T-cell (primary cell): ENCODE results near the gene VSTM2B. TPM values are rescaled to one million over a fixed set of nuclear protein-coding genes. Genes with fewer than 3 reads are reported as not detected.

Source experiments
- ATAC-seq, 4 experiments: fragments of 200-7000 bp in 3 of 4; fragments of 150-1000 bp in 1 of 4; cut with Tn5 transposase; replicated peaks in 1 of 4; 1 replicate in 3 of 4; 2 replicates in 1 of 4; pipeline ENCODE4 v1.10.0; 2021; ENCODE audit warnings: moderate library complexity in 3 of 4, mild to moderate bottlenecking in 2 of 4, moderate number of reproducible peaks in 1 of 4
- CTCF ChIA-PET, 2 donors: fragments of 300-600 bp; sonication (Branson Sonifier 250); formaldehyde crosslinking; loops; one replicate each; lab custom pipeline; 2022; ENCODE audit warnings: antibody characterized with exemption in 2 of 2; lab: Charles Lee
- POLR2A ChIA-PET, 2 donors: fragments of 300-600 bp; sonication (Branson Sonifier 250); formaldehyde crosslinking; loops; one replicate each; lab custom pipeline; 2022; ENCODE audit warnings: antibody characterized with exemption in 2 of 2; lab: Charles Lee
- DNase-seq, 35 experiments: peaks; one replicate each; pipeline versions ENCODE4 v3.0.0 to v3.0.0-alpha.2; 2013 to 2023
- H3K27ac ChIP-seq: one replicate; pipeline ENCODE4 v1.5.1; 2013; ENCODE audit warnings: low read length
- H3K27me3 ChIP-seq, 2 experiments: replicated peaks in 1 of 2; 1 replicate in 1 of 2; 2 replicates in 1 of 2; pipeline versions ENCODE4 v1.6.1 to v1.7.0; 2013; ENCODE audit warnings: low read length in 1 of 2, mixed read lengths in 1 of 2; ENCODE audit not compliant: control insufficient read depth in 2 of 2, insufficient read depth in 2 of 2; ENCODE audit errors: extremely low read depth in 1 of 2
- H3K36me3 ChIP-seq, 2 donors: 1 replicate in 1 of 2; 2 replicates in 1 of 2; pipeline versions ENCODE4 v1.6.1 to v1.7.0; 2013; ENCODE audit warnings: low read length in 1 of 2; ENCODE audit not compliant: control insufficient read depth in 2 of 2, insufficient read depth in 1 of 2; ENCODE audit errors: extremely low read depth in 1 of 2
- H3K4me1 ChIP-seq, 2 experiments: 1 replicate in 1 of 2; 2 replicates in 1 of 2; pipeline versions ENCODE4 v1.6.1 to v1.7.0; 2013; ENCODE audit warnings: low read length in 2 of 2, mixed read lengths in 1 of 2; ENCODE audit not compliant: insufficient read depth in 2 of 2, control insufficient read depth in 1 of 2; ENCODE audit errors: extremely low read depth in 1 of 2
- H3K4me3 ChIP-seq, 2 donors: 1 replicate in 1 of 2; 2 replicates in 1 of 2; pipeline versions ENCODE4 v1.5.1 to v1.7.0; 2013; ENCODE audit warnings: mild to moderate bottlenecking in 2 of 2, low read length in 1 of 2, moderate library complexity in 1 of 2; ENCODE audit not compliant: control insufficient read depth in 1 of 2; ENCODE audit errors: extremely low read depth in 1 of 2
- H3K9me3 ChIP-seq: 2 replicates; pipeline ENCODE4 v1.7.0; 2013
- H3K27ac Mint-ChIP-seq, 2 donors: one replicate each; pipeline ENCODE4 v1.8.0; 2020 to 2021; ENCODE audit warnings: mild to moderate bottlenecking in 2 of 2, mixed read lengths in 2 of 2
- H3K27me3 Mint-ChIP-seq, 2 donors: one replicate each; pipeline ENCODE4 v1.8.0; 2021 to 2022; ENCODE audit warnings: mixed read lengths in 2 of 2
- H3K36me3 Mint-ChIP-seq: one replicate; pipeline ENCODE4 v1.8.0; 2021; ENCODE audit warnings: mixed read lengths
- H3K4me1 Mint-ChIP-seq, 3 donors: one replicate each; pipeline ENCODE4 v1.8.0; 2020 to 2022; ENCODE audit warnings: mixed read lengths in 3 of 3, mild to moderate bottlenecking in 1 of 3
- H3K4me3 Mint-ChIP-seq, 3 donors: one replicate each; pipeline ENCODE4 v1.8.0; 2020 to 2022; ENCODE audit warnings: mild to moderate bottlenecking in 3 of 3, mixed read lengths in 3 of 3, moderate library complexity in 3 of 3
- H3K9me3 Mint-ChIP-seq, 3 donors: one replicate each; pipeline ENCODE4 v1.8.0; 2020 to 2022; ENCODE audit warnings: mixed read lengths in 3 of 3
- WGBS: methylation state at CpG from one replicate; pipeline ENCODE4 v1.1.5; 2013; ENCODE audit warnings: missing lambda C conversion rate; ENCODE audit not compliant: insufficient coverage; 5-methylcytosine and 5-hydroxymethylcytosine counted together
- total RNA-seq, 35 experiments: library from RNA in 6 of 35; stranded (reverse) in 6 of 35; fragments of 120-200 nt in 1 of 35; gene quantifications; one replicate each; pipeline versions ENCODE4 v1.2.1 to v1.2.4 and lab custom pipeline; 2013 to 2026

The VSTM2B gene
- total RNA-seq, 5 donors from 2014 or later (not counting 1 experiment from before 2014, with no cell fraction given) = not detected

DNA sequence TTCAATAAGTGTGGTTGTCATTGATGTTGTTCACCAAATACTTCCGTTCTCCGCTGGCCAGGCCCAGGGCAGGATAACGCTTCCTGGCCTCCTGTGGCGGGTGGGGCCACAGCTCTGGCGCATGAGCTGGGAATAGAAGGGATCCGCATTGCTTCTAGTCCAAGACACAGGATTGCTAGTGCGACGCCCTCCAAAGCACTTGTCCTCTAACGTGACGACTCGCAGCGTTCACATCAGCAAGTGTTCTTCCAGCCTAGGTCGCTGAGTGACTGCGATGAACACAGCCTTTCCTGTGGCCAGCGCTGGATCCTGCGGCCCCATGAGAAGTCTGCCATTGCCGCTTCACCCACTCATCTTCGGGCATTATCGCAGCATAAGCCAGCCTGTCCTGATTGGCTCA, 39.4 kb downstream of the VSTM2B start:
- Histone ChIP-seq H3K9me3 (no peaks in the 10 kb centered on the region), H3K4me3 (no peak overlapping the region), H3K27me3 (peaks cover 0 to 69% of the 10 kb centered on the region in 2 experiments), H3K36me3 (no peaks in the 10 kb centered on the region), H3K4me1 (no peaks in the 10 kb centered on the region), H3K27ac (no peak overlapping the region)
- DNase-seq (no peak), ATAC-seq (no peak)
- Mint-ChIP-seq H3K36me3 (no peaks in the 10 kb centered on the region), H3K27me3 (peaks cover 43 to 54% of the 10 kb centered on the region in 2 donors), H3K27ac (no peak overlapping the region), H3K4me1 (no peaks in the 10 kb centered on the region), H3K4me3 (no peak overlapping the region), H3K9me3 (peaks cover 0 to 2% (median 0%) of the 10 kb centered on the region in 3 donors)
- 73% methylated on average over 18 of the region's 19 CpGs for WGBS
- CTCF ChIA-PET = no interaction called here
- POLR2A ChIA-PET = no interaction called here

DNA sequence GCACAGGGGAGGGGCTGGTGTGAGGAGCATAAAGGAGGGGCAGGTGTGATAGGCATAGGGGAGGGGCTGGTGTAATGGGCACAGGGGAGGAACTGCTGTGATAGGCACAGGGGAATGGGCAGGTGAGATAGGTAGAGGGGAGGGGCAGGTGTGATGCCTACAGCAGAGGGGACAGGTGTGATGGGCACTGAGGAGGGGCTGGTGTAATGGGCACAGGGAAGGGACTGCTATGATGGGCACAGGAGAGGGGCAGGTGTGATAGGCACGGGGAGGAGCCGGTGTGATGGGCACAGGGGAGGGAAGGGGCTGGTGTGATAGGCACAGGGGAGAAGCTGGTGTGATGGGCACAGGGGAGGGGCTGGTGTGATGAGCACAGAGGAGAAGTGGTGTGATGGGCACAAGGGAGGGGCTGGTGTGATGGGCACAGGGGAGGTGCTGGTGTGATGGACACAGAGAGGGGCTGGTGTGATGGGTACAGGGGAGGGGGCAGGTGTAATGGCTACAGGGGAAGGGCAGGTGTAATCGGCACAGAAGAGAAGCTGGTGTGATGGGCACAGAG, 40.8 kb downstream of the VSTM2B start:
- Mint-ChIP-seq H3K27ac (no peak overlapping the region), H3K4me1 (no peaks in the 10 kb centered on the region), H3K4me3 (no peak overlapping the region), H3K36me3 (no peaks in the 10 kb centered on the region), H3K27me3 (peaks cover 43 to 62% of the 10 kb centered on the region in 2 donors), H3K9me3 (no peaks in the 10 kb centered on the region)
- Histone ChIP-seq H3K27me3 (peaks cover 0 to 69% of the 10 kb centered on the region in 2 experiments), H3K4me3 (no peak overlapping the region), H3K9me3 (no peaks in the 10 kb centered on the region), H3K4me1 (no peaks in the 10 kb centered on the region), H3K36me3 (no peaks in the 10 kb centered on the region), H3K27ac (no peak overlapping the region)
- ChIA-PET POLR2A (no interaction called here), CTCF (no interaction called here)
- DNase-seq (no peak), ATAC-seq (no peak)
- 71% methylated on average over 3 of the region's 3 CpGs for WGBS

DNA sequence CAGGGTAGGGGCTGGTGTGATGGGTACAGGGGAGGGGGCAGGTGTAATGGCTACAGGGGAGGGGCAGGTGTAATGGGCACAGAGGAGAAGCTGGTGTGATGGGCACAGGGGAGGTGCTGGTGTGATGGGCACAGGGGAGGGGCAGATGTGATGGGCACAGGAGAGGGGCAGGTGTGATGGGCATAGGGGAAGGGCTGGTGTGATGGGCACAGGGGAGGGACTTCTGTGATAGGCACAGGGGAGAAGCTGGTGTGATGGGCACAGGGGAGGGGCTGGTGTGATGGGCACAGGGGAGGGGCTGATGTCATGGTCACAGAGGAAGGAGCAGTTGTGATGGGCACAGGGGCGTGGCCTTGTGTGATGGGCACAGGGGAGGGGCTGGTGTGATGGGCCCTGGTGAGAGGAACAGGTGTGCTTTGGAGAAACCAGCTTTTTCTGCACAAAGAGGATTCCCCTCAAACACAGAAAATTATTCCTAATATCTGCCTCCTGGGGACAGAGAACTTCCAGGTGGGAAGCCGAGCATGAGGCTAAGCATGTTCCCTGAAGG, 41.6 kb downstream of the VSTM2B start:
- no peak for DNase-seq
- Histone ChIP-seq H3K4me1 (no peaks in the 10 kb centered on the region), H3K4me3 (no peak overlapping the region), H3K27ac (no peak overlapping the region), H3K27me3 (peaks cover 0 to 60% of the 10 kb centered on the region in 2 experiments), H3K36me3 (no peaks in the 10 kb centered on the region), H3K9me3 (no peaks in the 10 kb centered on the region)
- peaks cover 46 to 60% of the 10 kb centered on the region in 2 donors for H3K27me3 Mint-ChIP-seq
- no peaks in the 10 kb centered on the region for H3K9me3 Mint-ChIP-seq
- ATAC-seq = no peak
- H3K4me1 Mint-ChIP-seq = no peaks in the 10 kb centered on the region
- CTCF ChIA-PET = no interaction called here
- no peak overlapping the region for H3K27ac Mint-ChIP-seq
- POLR2A ChIA-PET = no interaction called here
- H3K36me3 Mint-ChIP-seq = no peaks in the 10 kb centered on the region
- 67% methylated on average over 1 of the region's 2 CpGs for WGBS
- H3K4me3 Mint-ChIP-seq = no peak overlapping the region

DNA sequence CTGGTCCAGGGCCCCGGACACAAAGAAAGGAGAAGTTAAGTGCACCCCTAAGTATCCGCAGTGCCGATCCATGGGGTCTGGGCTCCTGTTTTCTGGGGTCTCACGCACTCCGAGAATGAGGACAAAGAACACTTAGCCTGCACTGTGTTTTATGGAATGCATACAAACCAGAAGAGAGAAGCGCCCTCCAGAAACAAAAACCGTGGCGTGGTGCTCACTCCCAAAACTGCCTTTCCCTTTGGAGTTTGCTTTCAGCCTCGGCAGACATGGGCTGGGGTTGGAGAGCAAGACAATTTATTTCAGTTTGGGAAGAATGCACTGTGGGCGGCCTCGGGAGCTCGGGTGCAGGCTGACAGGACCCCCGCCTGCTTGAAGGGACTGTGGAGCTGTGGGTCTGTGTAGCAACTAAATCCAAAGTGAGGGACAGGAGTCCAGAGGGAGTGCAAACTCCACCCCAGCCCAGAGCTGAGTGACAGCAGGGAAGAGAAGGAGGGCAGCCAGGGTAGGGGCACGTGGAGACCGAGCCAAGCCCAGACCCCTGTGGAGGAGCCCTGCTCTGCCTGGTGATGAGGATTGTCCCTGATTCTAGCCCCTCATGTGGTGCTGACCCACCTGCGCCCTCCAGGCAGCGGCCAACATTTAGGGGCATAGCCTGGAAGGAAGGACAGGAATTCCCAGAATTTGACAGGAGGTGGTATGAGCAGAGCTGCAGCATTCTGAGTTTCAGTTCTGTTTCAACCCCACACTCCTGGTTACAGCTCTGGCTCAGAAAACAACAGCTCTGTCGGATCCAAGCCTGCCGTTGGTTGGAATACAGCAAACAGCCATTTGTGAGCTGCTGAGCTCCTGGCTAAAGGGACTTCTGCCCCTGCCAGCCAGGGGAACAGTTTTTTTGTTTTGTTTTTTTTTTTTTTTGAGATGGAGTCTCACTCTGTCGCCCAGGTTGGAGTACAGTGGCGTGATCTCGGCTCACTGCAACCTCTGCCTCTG, 42.5 kb downstream of the VSTM2B start:
- ChIA-PET CTCF (interaction anchor here in 1 of 2 donors (0.7 kb wide), 1 partner anchor 383 kb away, joined by 5 read pairs; no protein-coding TSS in a partner anchor), POLR2A (no interaction called here)
- H3K27me3 Mint-ChIP-seq = peaks cover 40 to 54% of the 10 kb centered on the region in 2 donors
- no peak overlapping the region for H3K27ac Mint-ChIP-seq
- H3K4me1 ChIP-seq = no peaks in the 10 kb centered on the region
- no peaks in the 10 kb centered on the region for H3K36me3 Mint-ChIP-seq
- H3K4me3 Mint-ChIP-seq = no peak overlapping the region
- ATAC-seq (no peak), DNase-seq (no peak)
- H3K4me1 Mint-ChIP-seq = no peaks in the 10 kb centered on the region
- H3K36me3 ChIP-seq = no peaks in the 10 kb centered on the region
- H3K4me3 ChIP-seq = no peak overlapping the region
- H3K27ac ChIP-seq = no peak overlapping the region
- H3K27me3 ChIP-seq = peaks cover 0 to 52% of the 10 kb centered on the region in 2 experiments
- WGBS = 73% methylated on average over 17 of the region's 22 CpGs
- H3K9me3 Mint-ChIP-seq = no peaks in the 10 kb centered on the region
- no peaks in the 10 kb centered on the region for H3K9me3 ChIP-seq

DNA sequence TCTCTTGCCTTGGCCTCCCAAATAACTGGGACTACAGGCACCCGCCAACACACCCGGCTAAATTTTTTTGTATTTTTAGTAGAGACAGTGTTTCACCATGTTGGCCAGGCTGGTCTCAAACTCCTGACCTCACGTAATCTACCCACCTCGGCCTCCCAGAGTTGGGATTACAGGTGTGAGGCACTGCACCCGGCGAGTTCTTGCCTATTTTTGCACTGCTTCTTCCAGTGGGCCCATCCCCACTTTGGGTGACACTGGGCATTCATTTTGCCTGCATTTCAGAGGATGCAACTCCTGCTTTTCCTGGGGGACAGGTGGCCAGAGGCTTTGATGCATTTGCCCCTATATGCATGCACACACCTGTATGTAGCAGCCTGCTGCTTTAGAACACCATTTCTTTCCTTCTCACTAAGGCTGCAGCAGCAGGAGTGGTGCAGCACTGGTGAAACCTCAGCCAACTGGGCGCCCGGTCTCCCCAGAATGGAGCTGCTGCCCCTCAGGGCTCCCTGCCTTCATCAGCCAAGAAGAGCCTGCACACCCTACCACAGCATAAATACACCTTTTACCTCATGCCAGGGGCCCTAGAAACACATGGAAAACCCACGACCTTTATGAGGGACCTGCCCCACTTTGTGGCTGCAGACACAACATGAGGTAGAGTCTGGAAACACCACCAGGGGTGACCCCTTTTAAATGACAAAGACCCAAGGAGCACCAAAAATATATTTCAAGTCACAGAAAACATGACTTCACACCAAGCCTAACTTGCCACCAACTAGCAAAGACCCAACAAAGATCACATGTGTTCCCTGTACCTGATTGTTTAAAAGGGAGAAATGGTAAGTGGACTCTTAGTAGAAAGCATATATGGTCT, 43.5 kb downstream of the VSTM2B start:
- no peaks in the 10 kb centered on the region for H3K9me3 Mint-ChIP-seq
- H3K4me1 Mint-ChIP-seq = no peaks in the 10 kb centered on the region
- ATAC-seq (no peak), DNase-seq (no peak)
- no peaks in the 10 kb centered on the region for H3K36me3 Mint-ChIP-seq
- no peak overlapping the region for H3K27ac Mint-ChIP-seq
- Histone ChIP-seq H3K36me3 (no peaks in the 10 kb centered on the region), H3K4me1 (no peaks in the 10 kb centered on the region), H3K27ac (no peak overlapping the region), H3K27me3 (peaks cover 0 to 50% of the 10 kb centered on the region in 2 experiments), H3K4me3 (no peak overlapping the region), H3K9me3 (no peaks in the 10 kb centered on the region)
- peaks cover 42 to 52% of the 10 kb centered on the region in 2 donors for H3K27me3 Mint-ChIP-seq
- 84% methylated on average over 4 of the region's 9 CpGs for WGBS
- ChIA-PET POLR2A (no interaction called here), CTCF (interaction anchor here in 1 of 2 donors (0.7 kb wide), 1 partner anchor 384 kb away, joined by 5 read pairs; no protein-coding TSS in a partner anchor)
- no peak overlapping the region for H3K4me3 Mint-ChIP-seq

DNA sequence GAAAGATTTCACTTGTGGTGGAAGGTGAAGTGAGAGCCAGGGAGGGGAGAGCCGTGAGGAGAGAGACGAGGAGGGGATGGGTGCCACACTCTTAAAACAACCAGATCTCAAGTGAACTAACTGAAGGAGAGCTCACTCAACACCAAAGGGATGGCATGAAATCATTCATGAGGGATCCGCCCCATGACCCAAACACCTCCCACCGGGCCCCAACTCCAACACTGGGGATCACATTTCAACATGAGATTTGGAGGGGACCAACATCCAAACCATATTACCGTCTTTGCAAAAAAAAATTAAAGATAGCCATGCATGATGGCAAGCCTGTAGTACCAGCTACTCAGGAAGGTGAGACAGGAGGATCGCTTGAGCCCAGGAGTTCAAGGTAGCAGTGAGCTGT, 45.4 kb downstream of the VSTM2B start:
- no peak overlapping the region for H3K27ac ChIP-seq
- ChIA-PET CTCF (no interaction called here), POLR2A (no interaction called here)
- ATAC-seq = no peak
- no peaks in the 10 kb centered on the region for H3K36me3 ChIP-seq
- H3K9me3 Mint-ChIP-seq = no peaks in the 10 kb centered on the region
- H3K36me3 Mint-ChIP-seq = no peaks in the 10 kb centered on the region
- H3K4me3 Mint-ChIP-seq = no peak overlapping the region
- H3K4me1 Mint-ChIP-seq = peaks cover 0 to 4% (median 1%) of the 10 kb centered on the region in 3 donors
- no peaks in the 10 kb centered on the region for H3K4me1 ChIP-seq
- WGBS = 65% methylated on average over 2 of the region's 6 CpGs
- H3K9me3 ChIP-seq = no peaks in the 10 kb centered on the region
- no peak for DNase-seq
- no peak overlapping the region for H3K4me3 ChIP-seq
- peaks cover 6 to 43% of the 10 kb centered on the region in 2 experiments for H3K27me3 ChIP-seq
- no peak overlapping the region for H3K27ac Mint-ChIP-seq
- peaks cover 45 to 55% of the 10 kb centered on the region in 2 donors for H3K27me3 Mint-ChIP-seq
